Lower lobe of right lung (tissue), 2 donors: Measurements from ENCODE around the gene DCLK2. TPM values are rescaled to one million over a fixed set of nuclear protein-coding genes. Genes with fewer than 3 reads are reported as not detected.

Experiments used
- ATAC-seq, 2 donors: fragments of 200-7000 bp; cut with Tn5 transposase; one replicate each; pipeline ENCODE4 v1.9.1; 2020 to 2022; ENCODE audit warnings: mild to moderate bottlenecking in 2 of 2, moderate library complexity in 2 of 2
- DNase-seq: peaks from one replicate; pipeline ENCODE4 v3.0.0-alpha.2; 2020
- H3K27ac ChIP-seq: fragments of 200-600 bp; one replicate; pipeline ENCODE4 v1.8.0; 2022
- H3K27me3 ChIP-seq: fragments of 200-600 bp; one replicate; pipeline ENCODE4 v1.8.0; 2022; ENCODE audit warnings: low read depth
- H3K36me3 ChIP-seq: fragments of 200-600 bp; one replicate; pipeline ENCODE4 v1.8.0; 2022; ENCODE audit warnings: mild to moderate bottlenecking
- H3K4me1 ChIP-seq: fragments of 200-600 bp; one replicate; pipeline ENCODE4 v1.8.0; 2022
- H3K4me3 ChIP-seq: fragments of 200-600 bp; one replicate; pipeline ENCODE4 v1.8.0; 2022; ENCODE audit warnings: mild to moderate bottlenecking
- H3K9me3 ChIP-seq: fragments of 200-600 bp; one replicate; pipeline ENCODE4 v1.8.0; 2022
- CTCF ChIP-seq: fragments of 200-600 bp; IDR thresholded peaks from one replicate; pipeline ENCODE4 v1.8.0; 2022; ENCODE audit warnings: antibody characterized with exemption, mild to moderate bottlenecking
- intact Hi-C: fragments of 100-400 bp; cut with DNase I; formaldehyde crosslinking; loops from one replicate; pipeline ENCODE4 v1.11.0; 2022
- total RNA-seq: library from RNA; stranded (reverse); fragmentation: NEBNext Ultra II Directional; extraction: Animal tissue kit (Norgen Biotek cat#: 25700); gene quantifications from one replicate; pipeline ENCODE4 v1.2.1, GENCODE V29; 2021
- donor health status: DM: no; HTN: yes; CAD: no; lungs with severe emphysema.

The DCLK2 gene
- total RNA-seq, 1 donor from 2014 or later, result 2.9 TPM

- intact Hi-C loops, result no loop called here
- DNase-seq, result no peak
- Histone ChIP-seq H3K4me1 (peaks cover 7% of the 10 kb centered on the region), H3K36me3 (peaks cover 7% of the 10 kb centered on the region), H3K4me3 (no peak overlapping the region), H3K27ac (no peak overlapping the region), H3K9me3 (no peaks in the 10 kb centered on the region), H3K27me3 (no peaks in the 10 kb centered on the region)
- no peak for ATAC-seq
- no peak for TF ChIP-seq CTCF
These were observed 165.7 kb downstream of the DCLK2 start for GRCh38 chr4:150243932-150244331.

- no peak overlapping the region for H3K4me3 ChIP-seq
- H3K9me3 ChIP-seq, result no peaks in the 10 kb centered on the region
- TF ChIP-seq CTCF, result no peak
- intact Hi-C loops, result no loop called here
- no peak for ATAC-seq
- no peaks in the 10 kb centered on the region for H3K27me3 ChIP-seq
- H3K36me3 ChIP-seq, result peaks cover 9% of the 10 kb centered on the region
- no peak overlapping the region for H3K27ac ChIP-seq
- H3K4me1 ChIP-seq, result peaks cover 7% of the 10 kb centered on the region
- no peak for DNase-seq
These were observed 166.4 kb downstream of the DCLK2 start for GRCh38 chr4:150244600-150244999.

GRCh38 chr4:150247184-150247583 is 168.9 kb downstream of the DCLK2 start:
- no peak for TF ChIP-seq CTCF
- H3K36me3 ChIP-seq, result peaks cover 14% of the 10 kb centered on the region
- ATAC-seq, result no peak
- H3K9me3 ChIP-seq, result no peaks in the 10 kb centered on the region
- peaks cover 7% of the 10 kb centered on the region for H3K4me1 ChIP-seq
- H3K27ac ChIP-seq, result no peak overlapping the region
- H3K4me3 ChIP-seq, result no peak overlapping the region
- intact Hi-C loops, result no loop called here
- no peak for DNase-seq
- H3K27me3 ChIP-seq, result no peaks in the 10 kb centered on the region

- no peaks in the 10 kb centered on the region for H3K9me3 ChIP-seq
- DNase-seq (no peak), ATAC-seq (peak in 1 of 2 donors; percentile 15)
- intact Hi-C loops, result no loop called here
- peaks cover 14% of the 10 kb centered on the region for H3K36me3 ChIP-seq
- no peak overlapping the region for H3K27ac ChIP-seq
- H3K27me3 ChIP-seq, result no peaks in the 10 kb centered on the region
- no peak overlapping the region for H3K4me3 ChIP-seq
- TF ChIP-seq CTCF, result no peak
- H3K4me1 ChIP-seq, result peaks cover 7% of the 10 kb centered on the region
These were observed 169.9 kb downstream of the DCLK2 start for GRCh38 chr4:150248181-150248580.

GRCh38 chr4:150250293-150250997 is 172.2 kb downstream of the DCLK2 start:
- ATAC-seq (no peak), DNase-seq (no peak)
- no peak for TF ChIP-seq CTCF
- no peaks in the 10 kb centered on the region for H3K27me3 ChIP-seq
- peaks cover 6% of the 10 kb centered on the region for H3K4me1 ChIP-seq
- no peaks in the 10 kb centered on the region for H3K9me3 ChIP-seq
- peaks cover 14% of the 10 kb centered on the region for H3K36me3 ChIP-seq
- no peak overlapping the region for H3K27ac ChIP-seq
- H3K4me3 ChIP-seq, result no peak overlapping the region
- intact Hi-C loops, result no loop called here
